GM21529 (cell line): ENCODE data around the gene GNAO1.
"Not testable (repeated sequence)": the region's sequence is repeated elsewhere in the genome, so short reads cannot be mapped to it uniquely, and the experiment has no call there.

Source experiments
- ATAC-seq: cut with Tn5 transposase; IDR thresholded peaks from one replicate; pipeline ENCODE4 v1.9.1; 2021; ENCODE audit not compliant: unreplicated experiment

The GNAO1 gene

GRCh38 chr16:56357241-56357764 is 166.0 kb downstream of the GNAO1 start:
- ATAC-seq: no peak

- no peak for ATAC-seq
These were observed 166.6 kb downstream of the GNAO1 start for GRCh38 chr16:56357765-56358322.

- ATAC-seq: no peak
These were observed 169.1 kb downstream of the GNAO1 start for GRCh38 chr16:56360117-56361008.

DNA sequence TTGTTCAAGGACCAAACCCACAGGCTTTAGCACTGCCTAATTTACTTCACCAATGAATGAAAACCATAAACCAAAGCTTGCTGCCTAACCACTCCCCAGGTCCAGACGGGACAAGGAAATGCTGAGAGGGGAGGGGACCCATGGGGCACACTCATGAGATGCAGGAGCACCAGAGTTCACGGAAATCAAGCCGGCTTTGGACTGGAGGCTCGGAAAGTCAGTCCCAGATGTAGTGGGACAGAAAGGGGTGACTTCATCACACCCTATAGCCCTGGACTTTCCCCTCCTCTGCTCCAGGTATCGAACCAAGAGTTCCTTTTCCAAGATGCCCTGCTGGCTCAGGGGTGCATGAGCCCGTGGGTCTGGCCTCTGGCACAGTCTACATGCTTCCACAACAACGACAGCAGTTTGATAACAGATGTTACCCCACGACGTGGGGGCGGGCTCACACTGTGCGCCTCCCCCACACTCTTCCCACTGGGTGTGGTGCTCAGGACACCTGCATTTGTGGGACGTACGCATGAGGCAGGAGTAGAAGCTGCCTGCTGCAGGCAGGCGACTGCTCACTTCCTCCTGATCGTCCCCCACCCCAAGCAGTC is 170.9 kb downstream of the GNAO1 start:
- ATAC-seq: no peak

DNA sequence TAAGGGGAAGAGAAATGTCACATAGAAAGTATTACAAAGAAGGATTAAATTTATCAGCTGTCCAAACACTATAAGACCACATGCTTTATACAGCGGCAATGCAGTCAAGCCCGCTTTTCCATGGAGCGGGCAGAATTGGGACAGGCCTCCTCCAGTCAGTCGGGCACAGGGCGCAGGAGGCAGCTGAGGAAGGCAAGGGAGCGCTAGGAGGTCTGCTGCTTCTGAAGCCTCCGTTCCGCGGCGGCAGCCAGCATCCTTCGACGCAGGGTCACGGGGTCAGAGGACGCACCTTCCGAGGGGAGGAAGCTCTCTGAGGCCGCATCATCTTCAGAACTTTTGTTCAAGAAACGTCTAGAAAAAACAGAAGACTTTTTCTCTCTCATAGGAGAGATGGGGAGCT is 171.4 kb downstream of the GNAO1 start:
- ATAC-seq: no peak

DNA sequence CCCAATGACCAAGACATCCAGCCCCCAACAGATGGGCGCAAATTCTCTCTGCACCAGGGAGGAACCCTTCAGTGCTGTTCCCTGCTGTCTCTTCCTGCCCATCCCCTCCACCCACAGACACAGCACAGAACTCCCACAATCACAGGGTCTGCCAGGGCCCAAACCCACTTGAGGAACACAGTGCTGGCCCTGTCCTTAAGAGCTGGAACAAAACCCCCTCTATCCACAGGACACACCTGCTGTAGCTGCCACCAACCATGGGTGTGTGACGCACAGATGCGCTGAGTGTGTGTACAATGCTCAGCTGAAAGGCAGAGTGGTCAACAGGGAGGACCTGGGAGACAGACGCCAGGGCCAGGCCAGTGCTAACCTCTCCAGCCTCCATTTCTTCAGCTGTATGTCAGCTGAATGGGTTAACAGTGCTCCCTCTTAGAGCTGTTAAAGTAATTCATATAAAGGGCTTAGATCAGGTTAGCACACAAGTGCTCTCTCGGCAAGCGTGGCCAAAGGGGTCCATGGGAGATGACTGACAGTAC is 172.0 kb downstream of the GNAO1 start:
- no peak for ATAC-seq

GRCh38 chr16:56363781-56364565 is 172.7 kb downstream of the GNAO1 start:
- no peak for ATAC-seq

- no peak for ATAC-seq
These were observed 173.6 kb downstream of the GNAO1 start for GRCh38 chr16:56364865-56365264.

DNA sequence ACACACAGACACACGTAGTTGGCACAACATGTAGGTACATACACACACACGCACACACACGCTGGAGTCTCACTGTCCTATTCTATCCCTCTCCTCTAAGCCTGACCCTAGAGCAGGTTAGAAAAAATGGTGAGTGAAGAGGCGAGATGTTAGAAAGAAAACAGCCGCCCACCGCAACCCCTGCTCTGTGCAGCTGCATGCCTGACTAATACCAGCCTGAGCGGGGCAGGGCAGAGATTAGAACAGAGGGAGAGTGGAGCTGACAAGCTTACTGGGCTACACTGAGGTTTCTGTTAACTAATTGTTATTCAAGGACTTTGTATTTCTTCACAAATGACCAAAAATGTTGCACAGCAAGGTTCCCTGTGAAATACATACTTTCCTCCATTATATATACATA is 174.3 kb downstream of the GNAO1 start:
- no peak for ATAC-seq

DNA sequence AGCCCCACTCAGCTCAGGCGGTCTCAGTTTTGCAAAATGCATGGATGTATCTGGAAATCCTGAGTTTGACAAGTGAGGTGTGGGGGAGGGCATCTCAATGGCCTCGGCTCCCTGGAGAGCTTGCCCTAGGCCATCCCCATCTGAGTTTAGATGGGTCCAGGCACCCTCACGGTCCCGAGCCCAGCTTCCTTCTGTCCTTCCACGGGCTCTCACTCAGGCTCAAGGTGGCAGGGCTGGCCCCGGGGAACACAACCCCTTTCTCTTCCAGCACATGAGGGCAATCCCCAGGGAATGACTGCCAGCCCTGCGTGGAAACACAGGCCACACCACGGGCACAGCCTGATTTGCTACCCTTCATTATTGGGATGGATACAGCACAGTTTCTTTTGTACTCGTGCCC is 175.7 kb downstream of the GNAO1 start:
- ATAC-seq: no peak

DNA sequence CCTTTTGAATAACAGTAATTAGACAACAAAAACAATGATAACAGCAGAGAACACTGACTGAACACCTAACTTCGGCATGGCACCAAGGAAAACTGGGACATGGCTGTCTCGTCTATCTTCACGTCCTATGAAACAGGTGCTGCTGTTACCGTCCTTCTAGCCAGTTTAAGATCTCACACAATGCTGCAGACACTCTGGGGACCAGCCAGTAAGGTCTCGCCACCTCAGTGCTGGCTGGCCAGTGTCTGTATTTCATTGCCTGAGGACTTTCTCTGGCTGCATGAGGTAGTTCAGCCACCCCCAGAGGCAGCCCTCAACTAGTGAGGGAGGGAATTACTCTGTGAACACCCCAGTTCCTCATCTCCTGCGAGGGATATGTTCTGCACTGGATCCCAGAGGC is 176.5 kb downstream of the GNAO1 start:
- ATAC-seq: no peak

- no peak for ATAC-seq
These were observed 177.3 kb downstream of the GNAO1 start for GRCh38 chr16:56368545-56368944.

DNA sequence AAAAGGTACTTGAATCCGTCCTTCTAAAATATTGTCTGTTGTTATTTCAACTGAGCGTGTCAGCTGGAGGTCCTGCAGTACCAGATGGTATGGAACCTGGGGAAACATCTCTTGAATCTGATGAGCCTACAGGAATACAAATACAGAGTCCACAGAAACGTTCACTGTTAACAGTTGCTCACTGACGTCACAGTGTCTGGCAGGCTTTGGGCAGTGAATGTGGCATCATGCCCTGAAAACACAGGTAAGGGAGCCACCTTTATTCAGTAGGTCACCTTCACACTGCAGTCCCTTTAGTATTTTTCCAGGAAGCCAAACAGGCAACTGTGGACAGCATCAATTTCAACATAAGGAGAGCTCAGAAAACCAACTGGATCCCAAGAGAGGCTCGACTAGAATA is 177.9 kb downstream of the GNAO1 start:
- no peak for ATAC-seq

DNA sequence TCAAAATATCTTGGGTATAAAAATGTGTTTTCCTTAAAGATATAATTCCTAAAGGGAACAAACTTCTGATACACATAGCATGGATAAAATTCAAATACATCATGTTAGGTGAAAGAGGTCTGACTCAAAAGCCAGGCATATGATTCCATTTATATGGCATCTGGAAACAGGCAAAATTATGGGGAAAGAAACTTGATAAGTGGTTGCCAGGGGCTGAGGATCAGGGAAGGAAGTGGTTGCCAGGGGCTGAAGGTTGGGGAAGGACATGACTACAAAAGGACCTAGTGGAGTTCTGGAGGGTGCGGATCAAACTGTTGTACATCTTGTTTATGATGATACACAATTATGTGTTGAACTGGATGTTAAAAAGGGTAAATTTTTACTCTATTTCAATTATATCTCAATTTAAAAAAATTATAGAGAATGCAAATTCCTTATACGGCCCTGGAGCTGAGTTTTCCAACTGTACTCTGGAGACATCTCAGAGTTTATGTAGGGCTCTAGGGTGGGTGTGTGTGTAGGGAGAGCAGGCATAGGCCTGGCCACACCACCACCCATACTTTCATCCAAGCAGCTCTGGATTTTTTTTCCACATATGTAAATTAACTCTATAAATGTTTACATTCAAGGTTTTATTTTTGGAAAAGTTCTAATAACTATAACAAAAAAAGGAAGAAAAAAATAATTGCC is 179.0 kb downstream of the GNAO1 start:
- no peak for ATAC-seq

GRCh38 chr16:56370875-56371659 is 179.8 kb downstream of the GNAO1 start:
- no peak for ATAC-seq

DNA sequence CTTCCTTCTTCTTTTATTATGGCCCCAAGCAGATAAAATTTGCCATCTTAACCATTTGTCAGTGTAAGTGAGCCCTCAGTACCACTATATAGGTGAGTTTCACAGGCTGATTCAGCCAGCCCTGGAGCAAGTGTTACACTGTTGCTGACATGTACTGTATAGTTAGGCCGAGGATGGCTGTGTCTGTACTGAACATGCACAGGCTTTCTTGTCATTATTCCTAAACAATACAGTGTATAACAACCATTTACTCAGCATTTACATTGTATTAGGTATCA is 180.3 kb downstream of the GNAO1 start:
- no peak for ATAC-seq

GRCh38 chr16:56372013-56372634 is 180.8 kb downstream of the GNAO1 start:
- ATAC-seq: no peak

DNA sequence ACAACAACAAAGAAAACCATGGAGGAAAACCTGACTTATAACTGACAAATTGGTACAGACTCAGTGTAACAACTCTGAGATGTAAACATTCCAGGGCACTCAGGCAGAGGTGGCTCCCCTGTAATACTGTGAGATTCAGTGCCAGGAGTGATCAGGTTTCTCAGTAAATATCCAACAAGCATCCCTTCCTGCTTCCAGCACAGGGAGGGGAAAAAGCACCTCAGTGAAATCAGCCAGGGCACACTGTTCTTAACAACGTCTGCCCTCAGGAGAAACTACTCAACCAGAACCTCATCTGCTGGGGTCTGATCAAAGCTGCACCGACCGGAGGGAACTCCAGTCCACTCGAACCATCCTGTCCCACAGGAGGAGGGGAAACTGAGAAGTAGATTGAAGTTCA is 181.7 kb downstream of the GNAO1 start:
- no peak for ATAC-seq

GRCh38 chr16:56375792-56376191 is 184.5 kb downstream of the GNAO1 start:
- not testable (repeated sequence) for ATAC-seq
